NCI-H2227 (cell line): ENCODE measurements around the gene ADK.
A peak's percentile ranks its signal among the peaks of the same experiment; 100 is the strongest.

Experiments used
- DNase-seq: peaks from one replicate; lab custom pipeline; 2025; ENCODE audit not compliant: unreplicated experiment; lab: John Stamatoyannopoulos, UW

Gene ADK

DNA sequence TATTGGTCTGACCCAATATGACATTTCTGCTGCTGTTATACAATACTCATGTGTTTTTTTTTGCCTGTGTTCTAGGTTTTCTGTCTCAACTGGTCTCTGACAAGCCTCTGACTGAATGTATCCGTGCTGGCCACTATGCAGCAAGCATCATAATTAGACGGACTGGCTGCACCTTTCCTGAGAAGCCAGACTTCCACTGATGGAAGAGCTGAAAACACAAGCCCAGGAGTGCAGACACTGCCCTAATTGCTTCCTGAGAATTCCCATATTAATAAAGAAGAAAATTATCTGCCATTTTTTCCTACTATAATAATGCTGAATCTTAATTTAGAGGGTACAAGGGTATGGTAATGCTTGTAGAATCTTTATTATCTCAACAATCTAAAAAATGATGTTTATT, 557.2 kb downstream of the ADK start:
- DNase-seq, result peak; percentile 4

DNA sequence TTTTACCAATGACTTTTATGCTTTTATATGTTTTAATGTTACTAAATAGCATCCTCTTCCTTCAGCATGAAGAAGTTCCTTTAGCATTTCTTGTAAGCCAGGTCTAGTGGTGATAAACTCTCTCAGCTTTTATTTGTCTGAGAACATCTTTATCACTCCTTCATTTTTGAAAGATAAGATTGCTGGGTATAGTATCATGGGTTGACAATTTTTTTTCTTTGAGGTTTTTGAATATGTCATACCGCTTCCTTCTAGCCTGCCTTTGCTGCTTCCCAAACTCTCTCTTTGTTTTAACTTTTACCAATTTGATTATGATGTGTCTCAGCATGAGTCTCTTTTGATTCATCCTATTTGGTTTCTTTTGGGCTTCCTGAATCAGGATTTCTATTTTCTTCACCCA, 567.2 kb downstream of the ADK start:
- no peak for DNase-seq

DNA sequence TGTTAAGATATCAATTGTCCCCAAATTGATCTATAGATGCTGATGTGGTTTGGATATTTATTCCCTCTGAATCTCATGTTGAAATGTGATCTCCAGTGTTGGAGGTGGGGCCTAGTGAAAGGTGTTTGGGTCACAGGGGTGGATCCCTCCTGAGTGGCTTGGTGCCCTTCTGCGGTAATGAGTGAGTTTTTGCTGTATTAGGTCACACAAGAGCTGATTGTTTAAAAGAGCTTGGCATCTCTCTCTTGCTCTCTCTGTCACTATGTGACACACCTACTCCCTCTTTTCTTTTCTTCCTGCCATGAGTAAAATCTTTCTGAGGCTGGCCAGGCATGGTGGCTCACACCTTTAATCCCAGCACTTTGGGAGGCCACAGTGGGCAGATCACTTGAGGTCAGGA, 577.2 kb downstream of the ADK start:
- DNase-seq, result no peak

DNA sequence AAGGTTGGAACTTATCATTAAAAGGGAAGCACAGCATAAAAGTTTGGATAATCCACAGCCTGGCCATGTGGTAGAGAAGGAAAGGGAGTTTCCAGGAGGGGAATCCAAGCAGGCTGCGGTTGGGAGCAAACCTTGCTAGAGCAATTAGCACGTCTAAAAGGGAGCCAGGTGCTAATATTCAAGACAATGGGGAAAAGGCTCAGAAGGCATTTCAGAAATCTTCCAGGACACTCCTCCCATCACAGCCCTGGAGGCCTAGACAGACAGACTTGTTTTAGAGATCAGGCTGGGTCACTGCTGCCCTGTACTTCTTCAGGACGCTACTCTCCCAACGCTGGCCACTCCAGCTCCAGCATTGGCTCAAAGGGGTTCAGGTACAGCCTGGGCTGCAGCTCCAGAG, 579.2 kb downstream of the ADK start:
- no peak for DNase-seq

DNA sequence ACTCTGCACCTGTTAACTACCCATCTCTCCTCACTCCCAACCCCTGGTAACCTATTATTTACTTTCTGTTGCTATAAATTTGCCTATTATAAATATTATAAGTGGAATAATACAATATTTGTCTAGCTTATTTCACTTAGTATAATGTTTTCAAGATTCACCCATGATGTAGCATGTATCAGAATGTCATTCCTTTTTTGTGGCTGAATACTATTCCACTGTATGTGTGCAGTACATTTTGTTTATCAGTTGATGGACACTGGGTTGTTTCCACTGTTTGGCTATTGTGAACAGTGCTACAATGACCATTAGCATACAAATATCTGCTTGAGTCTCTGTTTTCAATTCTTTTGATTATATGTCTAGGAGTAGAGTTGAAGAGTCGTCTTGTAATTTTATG, 582.6 kb downstream of the ADK start:
- DNase-seq, result no peak

DNA sequence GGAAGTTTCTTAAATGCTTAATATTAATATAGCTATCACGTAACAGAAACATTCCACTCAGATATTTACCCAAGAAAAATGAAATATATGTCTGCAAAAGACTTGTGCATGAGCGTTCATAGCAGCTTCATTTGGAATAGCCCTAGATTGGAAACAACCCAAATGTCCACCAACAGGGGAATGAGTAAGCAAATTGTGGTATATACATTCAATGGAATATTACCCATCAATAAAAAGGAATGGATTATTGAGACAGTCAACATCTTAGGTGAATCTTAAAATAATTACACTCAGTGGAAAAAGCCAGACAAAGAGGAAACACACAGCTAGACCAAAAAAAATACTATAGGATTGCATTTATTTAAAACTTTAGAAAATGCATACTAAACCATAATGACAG, 585.0 kb downstream of the ADK start:
- DNase-seq, result no peak

DNA sequence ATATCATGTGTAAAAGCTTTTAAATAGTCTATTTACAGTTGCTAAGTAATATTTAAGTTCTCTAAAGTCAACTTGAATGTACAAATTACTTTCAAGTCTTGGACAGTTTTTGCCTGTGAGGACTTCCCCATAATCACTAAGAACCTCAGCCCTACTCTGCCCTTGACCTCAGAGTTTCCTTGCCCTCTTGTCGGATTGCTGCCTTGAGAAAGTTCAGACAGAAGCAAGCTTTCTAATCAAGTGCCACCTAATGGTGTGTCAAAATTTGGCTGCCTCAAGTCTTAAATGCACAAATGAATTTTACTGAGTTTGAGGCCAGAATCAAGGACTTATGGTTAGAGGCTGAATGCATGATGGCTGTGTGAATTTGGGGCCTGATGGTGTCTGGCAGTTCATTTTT, 587.0 kb downstream of the ADK start:
- no peak for DNase-seq

DNA sequence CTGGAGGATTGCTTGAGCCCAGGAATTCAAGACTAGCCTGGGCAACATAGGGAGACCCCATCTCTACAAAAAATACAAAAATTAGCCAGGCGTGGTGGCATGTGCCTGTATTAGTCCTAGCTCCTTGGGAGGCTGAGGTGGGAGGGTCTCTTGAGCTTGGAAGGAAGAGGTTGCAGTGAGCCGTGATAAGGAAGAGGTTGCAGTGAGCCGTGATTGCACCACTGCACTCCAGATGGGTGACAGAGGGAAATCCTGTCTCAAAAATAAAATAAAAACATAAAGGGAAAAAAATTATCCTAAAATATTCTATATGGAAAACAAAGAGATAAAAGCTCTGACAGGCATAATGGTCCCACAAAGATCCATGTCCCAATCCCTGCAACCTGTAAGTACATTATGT, 587.5 kb downstream of the ADK start:
- no peak for DNase-seq

DNA sequence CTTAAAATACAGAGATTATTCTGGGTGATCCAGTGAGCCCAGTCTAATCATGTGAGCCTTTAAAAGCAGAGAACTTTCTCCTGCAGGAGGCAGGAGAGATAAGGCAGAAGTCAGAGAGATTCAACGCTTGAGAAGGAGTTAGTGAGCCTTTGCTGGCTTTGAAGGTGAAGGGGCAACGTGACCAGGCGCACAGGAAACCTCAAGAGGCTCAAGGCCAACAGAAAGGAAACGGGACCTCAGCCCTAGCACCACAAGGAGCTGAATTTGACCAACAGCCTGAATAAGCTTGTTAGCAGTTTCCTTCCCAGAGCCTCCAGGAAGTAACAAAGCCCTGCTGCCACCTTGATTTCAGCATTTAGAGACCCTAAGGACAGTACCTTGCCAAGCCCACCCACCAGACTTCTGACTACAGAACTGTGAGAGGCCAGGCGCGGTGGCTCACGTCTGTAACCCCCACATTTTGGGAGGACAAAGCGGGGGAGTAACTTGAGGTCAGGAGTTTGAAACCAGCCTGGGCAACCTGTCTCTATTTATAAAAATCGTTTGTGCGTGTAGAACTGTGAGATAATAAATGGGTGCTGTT, 588.1 kb downstream of the ADK start:
- no peak for DNase-seq

DNA sequence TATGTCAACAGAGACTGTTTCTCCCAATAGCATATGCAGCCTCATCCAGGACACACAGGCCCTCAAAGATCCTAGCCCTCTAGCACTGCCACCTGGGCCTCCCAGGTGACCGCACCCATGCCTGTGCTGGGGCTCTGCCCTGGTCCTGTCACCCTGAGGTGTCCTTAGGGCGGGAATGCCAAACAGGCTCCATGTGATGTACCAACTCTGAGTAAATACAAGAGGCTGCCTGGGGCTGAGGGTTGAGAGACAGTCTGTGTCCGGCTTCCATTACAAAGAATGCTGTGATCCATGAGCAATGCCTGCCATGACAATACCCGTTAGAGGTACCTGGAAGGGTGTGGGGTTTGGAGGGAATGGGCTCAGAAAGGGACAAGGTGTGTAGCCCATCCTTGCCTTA, 592.4 kb downstream of the ADK start:
- DNase-seq, result no peak

DNA sequence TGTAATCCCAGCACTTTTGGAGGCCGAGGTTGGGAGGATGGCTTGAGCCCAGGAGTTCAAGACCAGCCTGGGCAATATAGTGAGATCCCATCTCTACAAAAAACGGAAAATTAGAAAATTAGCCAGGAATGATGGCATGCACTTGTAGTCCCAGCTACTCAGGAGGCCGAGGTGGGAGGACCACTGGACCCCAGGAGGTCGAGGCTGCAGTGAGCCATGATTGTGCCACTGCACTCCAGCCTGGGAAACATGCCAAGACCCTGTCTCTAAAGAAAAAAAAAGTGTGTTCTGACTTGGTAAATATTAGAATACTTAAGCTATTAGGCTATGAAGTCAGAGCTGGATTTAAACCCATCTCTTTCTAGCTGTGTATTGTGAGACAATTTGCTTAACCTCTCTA, 594.4 kb downstream of the ADK start:
- no peak for DNase-seq

DNA sequence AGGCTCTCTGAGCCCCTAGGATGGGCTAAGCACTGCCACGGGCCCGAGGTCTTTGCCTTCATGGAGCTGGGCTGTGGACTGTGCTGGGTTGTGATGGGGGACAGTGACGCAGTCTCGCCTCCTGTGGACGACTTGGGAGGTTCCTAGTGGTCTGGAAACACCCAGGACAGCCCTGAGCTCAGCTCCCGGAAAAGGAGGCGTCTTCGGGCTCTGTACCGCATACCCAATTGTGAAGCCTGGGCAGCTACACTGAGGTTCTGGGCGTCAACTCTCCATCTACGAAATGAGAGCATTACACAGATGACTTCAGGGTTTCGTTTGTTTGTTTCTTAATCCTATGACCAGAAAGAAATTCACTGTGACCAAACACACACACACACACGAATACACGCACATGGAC, 595.8 kb downstream of the ADK start:
- no peak for DNase-seq

DNA sequence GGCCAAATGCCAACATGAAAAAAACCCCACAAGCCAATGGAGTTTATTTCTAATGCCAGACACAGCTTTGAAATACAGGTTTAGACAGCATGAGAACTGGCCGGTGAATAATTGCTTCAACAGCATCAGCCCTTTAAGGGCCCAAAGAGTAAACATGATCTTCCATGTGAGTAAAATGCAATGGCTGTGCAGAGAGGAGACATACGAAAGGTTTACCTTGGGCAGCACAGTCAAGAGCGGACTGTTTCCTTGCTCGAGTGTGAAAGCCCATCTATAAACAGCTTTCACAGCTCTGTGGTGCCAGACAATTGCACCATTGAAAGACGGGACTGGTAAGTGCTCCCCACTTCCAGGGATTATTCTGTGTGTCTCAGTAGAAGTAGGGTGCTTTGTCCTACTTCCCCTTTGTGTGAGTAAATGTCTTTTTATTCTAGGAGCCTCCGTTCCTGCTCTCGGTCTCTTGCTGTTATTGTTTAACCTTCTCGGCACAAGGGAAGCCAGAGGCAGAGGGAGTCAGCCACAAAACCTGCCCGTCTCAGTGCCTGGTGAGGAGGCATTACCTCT, 597.5 kb downstream of the ADK start:
- DNase-seq, result no peak

DNA sequence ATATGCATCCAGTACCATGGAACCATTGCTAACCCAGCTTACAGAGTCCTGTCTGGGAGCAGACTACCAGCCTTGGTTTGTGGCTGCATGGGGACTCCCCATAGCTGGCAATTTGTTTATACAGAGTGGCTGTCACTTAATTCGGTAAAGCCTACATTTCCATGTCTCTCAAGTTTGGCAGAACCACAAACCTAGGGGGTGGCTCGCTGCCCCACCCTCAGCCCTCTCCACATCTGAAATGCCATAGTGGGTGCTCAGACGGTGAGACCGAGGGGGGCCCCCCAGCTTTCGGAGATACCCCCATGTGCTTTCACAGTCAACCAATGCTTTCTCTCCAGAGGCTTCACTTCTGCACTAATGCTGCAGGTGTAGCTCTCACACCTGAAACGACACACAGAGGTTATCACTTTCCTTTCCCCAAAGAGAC, 599.8 kb downstream of the ADK start:
- DNase-seq, result no peak

DNA sequence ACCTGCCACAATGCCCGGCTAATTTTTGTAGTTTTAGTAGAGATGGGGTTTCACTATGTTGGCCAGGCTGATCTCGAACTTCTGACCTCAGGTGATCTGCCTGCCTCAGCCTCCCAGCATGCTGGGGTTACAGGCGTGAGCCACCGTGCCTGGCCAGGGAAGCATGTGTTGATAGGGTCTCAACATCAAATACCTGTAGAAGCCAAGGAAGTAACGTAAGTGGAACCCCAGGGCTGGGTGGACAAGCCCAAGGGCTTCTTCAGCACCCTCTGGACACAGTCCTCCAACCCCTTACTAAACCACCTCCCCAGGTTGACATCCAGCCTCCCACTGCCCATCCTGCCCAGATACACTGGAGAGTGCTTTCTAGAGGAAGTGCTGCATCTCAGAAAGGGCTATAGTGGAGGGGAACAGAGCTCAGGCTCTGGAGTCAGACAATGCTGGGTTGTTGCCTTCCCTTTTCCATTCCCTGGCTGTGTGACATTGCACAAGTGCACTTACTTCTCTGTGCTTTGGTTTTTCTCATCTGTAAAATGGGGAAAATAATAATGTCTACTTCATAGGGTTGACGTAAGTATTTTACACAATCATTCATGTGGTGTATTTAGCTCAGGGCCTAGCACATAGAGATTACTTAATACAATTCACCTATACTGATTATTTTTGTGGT, 601.5 kb downstream of the ADK start:
- DNase-seq, result no peak

DNA sequence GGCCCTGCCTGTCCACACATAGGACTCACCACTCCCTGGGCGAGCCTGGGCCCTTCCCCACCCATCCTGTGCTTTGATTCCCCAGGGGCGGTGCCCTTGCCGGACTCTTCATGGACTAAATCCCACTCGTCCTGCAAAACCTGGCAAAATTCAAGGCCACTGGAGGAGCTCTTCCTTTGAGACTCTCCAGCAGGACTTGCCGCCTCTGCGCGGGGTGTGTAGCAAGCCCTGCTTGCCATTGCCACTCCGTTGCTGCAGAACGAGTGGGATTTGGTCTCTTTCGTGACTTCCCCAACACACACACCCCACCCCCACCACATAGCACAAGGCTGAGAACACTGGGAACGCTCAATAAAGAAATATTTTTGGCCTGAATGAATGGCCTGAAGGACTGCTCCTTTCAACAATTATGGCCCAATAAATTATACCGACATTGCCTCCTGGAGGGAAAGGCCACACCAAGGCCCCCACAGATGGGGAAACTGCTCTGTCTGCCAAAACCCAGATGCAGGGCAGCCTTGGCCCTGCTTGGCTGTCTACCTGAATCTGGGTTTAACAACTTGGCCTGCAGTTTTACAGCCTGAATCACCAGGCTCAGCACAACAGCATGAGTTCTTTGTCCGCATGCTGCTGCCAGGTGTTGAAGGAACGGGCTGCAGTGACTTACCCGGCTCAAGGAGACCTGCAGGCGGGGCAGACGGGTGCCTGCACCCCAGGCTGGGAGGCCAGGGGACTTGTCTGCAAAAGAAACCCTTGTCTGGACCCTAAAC, 602.6 kb downstream of the ADK start:
- no peak for DNase-seq

DNA sequence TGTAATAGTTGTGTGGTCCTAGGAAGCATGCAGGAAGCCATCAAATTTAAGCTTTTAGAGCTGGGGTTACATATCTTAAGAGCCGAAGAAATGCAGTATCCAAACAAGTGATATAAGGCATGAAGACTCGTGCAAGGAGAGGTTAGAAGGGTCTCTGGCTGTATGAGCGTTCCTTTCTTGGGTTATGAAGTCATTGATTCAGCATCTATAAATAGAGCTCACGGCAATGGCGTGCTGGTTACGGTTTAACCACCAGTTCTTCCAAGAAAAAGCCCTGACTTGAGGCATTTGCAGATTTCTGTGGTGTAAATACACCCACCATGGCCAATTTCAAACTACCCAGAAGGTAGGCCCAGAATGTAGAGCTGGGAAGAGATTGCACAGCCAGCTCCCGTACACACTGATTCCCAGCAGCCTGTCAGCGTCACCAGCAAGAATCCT, 603.4 kb downstream of the ADK start:
- DNase-seq, result no peak

DNA sequence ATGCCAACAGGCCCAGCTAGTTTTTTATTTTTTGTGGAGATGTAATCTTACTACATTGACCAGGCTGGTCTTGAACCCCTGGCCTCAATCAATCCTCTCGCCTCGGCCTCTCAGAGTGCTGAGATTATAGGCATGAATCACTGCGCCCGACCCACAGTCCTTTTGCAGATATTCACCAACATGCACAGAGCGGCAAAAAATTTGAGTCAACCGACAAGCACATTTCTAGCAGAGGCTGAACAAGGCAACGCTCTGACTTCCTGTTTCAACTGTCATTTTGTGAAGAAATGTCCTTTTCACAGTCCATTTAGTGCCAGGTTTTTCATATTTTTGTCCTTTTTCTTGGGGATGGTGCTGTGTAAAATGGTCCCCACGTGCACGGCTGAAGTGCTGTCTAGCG, 604.3 kb downstream of the ADK start:
- no peak for DNase-seq
